Measurements from ENCODE around the gene NCOR1.
"Not testable (repeated sequence)": the region's sequence is repeated elsewhere in the genome, so short reads cannot be mapped to it uniquely, and the experiment has no call there.

DNA sequence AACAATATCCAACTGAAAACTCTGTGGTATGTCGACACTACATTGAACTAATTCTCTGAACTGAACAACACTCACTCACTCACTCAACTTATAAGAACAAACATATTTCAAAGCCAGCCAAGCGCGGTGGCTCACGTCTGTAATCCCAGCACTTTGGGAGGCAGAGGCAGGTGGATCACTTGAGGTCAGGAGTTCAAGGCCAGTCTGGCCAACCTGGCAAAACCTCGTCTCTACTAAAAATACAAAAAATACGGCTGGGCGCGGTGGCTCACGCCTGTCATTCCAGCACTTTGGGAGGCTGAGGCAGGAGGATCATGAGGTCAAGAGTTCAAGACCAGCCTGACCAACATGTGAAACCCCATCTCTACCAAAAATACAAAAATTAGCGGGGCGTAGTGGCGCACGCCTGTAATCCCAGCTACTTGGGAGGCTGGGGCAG is 13.6 kb downstream of the NCOR1 start:
- TF ChIP-seq, protein P1, sequence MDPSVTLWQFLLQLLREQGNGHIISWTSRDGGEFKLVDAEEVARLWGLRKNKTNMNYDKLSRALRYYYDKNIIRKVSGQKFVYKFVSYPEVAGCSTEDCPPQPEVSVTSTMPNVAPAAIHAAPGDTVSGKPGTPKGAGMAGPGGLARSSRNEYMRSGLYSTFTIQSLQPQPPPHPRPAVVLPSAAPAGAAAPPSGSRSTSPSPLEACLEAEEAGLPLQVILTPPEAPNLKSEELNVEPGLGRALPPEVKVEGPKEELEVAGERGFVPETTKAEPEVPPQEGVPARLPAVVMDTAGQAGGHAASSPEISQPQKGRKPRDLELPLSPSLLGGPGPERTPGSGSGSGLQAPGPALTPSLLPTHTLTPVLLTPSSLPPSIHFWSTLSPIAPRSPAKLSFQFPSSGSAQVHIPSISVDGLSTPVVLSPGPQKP (IDR thresholded peaks at IDR 0.05; ENCODE audit: low read depth, low read length), result not testable (repeated sequence)
- TF ChIP-seq BACH1 (IDR thresholded peaks at IDR 0.05; ENCODE audit: borderline replicate concordance), result not testable (repeated sequence)

Data from GM12878 (cell line).